H1 (cell line): ENCODE data around the gene CPSF4. TPM values are rescaled to one million over a fixed set of nuclear protein-coding genes. Genes with fewer than 3 reads are reported as not detected.

ENCODE experiments used
- EP300 ChIP-seq, 2 experiments: IDR thresholded peaks; 1 replicate in 1 of 2; 2 replicates in 1 of 2; pipeline ENCODE4 v1.6.1; 2011 to 2012; ENCODE audit warnings: low read depth in 2 of 2, low read length in 2 of 2, mild to moderate bottlenecking in 2 of 2, borderline replicate concordance in 1 of 2, inconsistent platforms in 1 of 2, moderate library complexity in 1 of 2
- polyA plus RNA-seq, 7 experiments: library from polyadenylated mRNA; depleted of rRNA in 3 of 7; stranded (reverse) in 5 of 7; unstranded in 2 of 7; fragments of >200 nt in 5 of 7; fragments of 200-250 nt in 2 of 7; gene quantifications; 1 replicate in 5 of 7; 2 replicates in 1 of 7; 4 replicates in 1 of 7; pipeline versions ENCODE4 v1.2.1 to v1.2.3, GENCODE V29; 2011 to 2013; ENCODE audit warnings: missing spikeins in 2 of 7, mixed read lengths in 2 of 7
- total RNA-seq: library from RNA; stranded (reverse); fragmentation: NEBNext Ultra II Directional; extraction: Animal tissue kit (Norgen Biotek cat#: 25700); gene quantifications from 2 replicates; pipeline ENCODE4 v1.2.1, GENCODE V29; 2021

The CPSF4 gene
- total and polyA plus RNA-seq, 2 of the 8 experiments (the other 6 are each of a cell fraction or from before 2014, with no cell fraction given), result 77.5 to 103 TPM

DNA sequence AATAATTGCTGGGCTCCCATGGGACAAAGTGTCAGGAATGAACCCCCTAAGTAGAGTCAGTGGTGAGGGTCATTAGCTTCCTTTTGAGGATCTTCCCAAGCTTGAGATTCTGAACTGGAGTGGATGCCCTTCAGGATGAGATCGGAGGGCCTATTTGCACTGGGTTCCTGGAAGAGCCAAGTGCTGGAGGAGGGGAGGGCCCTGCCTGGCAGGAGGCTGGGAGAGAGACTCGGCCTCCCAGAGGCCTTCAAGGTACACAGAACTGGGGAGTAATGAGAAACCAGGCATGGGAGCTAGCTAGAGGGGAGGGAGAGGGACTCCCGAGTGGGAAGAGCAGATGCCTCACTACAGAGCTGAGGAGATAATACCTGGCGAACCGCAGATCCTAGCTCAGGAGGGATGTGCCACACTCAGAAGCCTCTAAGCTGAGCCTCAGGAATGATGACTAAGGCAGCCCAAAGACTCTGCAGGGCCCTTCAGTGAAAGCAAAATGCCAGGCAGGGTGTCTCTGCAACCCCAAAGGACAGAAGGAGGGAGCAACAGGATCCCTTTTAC is 39.8 kb upstream of the CPSF4 start (continued):
- no peak for TF ChIP-seq EP300 (IDR thresholded peaks at IDR 0.05; ENCODE audit: borderline replicate concordance in 1 of 2, low read depth in 2 of 2, low read length in 2 of 2)
